Loucy (cell line): ENCODE measurements around the gene MALAT1.

Experiments used
- H2AFZ ChIP-seq: fragments of 200-600 bp; sonication (generic); 2 replicates; pipeline ENCODE4 v1.6.0; 2016; ENCODE audit warnings: antibody characterized with exemption, mild to moderate bottlenecking, low read length, moderate library complexity
- H3F3A ChIP-seq: fragments of 200-600 bp; 2 replicates; pipeline ENCODE4 v1.6.0; 2016; ENCODE audit warnings: antibody characterized with exemption, low read depth, mild to moderate bottlenecking
- H3K27me3 ChIP-seq: fragments of 200-600 bp; sonication (generic); 2 replicates; pipeline ENCODE4 v1.6.1; 2014; ENCODE audit warnings: low read length, mild to moderate bottlenecking; ENCODE audit not compliant: insufficient read depth, poor library complexity, severe bottlenecking
- H3K36me3 ChIP-seq: fragments of 200-600 bp; sonication (generic); 2 replicates; pipeline ENCODE4 v1.6.1; 2016; ENCODE audit warnings: low read length; ENCODE audit not compliant: insufficient read depth
- H3K4me1 ChIP-seq: fragments of 200-600 bp; sonication (generic); 2 replicates; pipeline ENCODE4 v1.5.1; 2014; ENCODE audit warnings: low read length, mild to moderate bottlenecking; ENCODE audit not compliant: insufficient read depth, poor library complexity, severe bottlenecking
- H3K4me2 ChIP-seq: fragments of 200-600 bp; sonication (generic); 2 replicates; pipeline ENCODE4 v1.6.0; 2014; ENCODE audit warnings: antibody characterized with exemption, low read length, low read depth, mild to moderate bottlenecking; ENCODE audit not compliant: poor library complexity, severe bottlenecking
- H3K4me3 ChIP-seq: fragments of 200-600 bp; sonication (generic); 2 replicates; pipeline ENCODE4 v1.5.1; 2014; ENCODE audit warnings: low read length, mild to moderate bottlenecking, mixed read lengths; ENCODE audit not compliant: poor library complexity, severe bottlenecking
- H3K79me2 ChIP-seq: fragments of 200-600 bp; sonication (generic); 2 replicates; pipeline ENCODE4 v1.6.1; 2014; ENCODE audit warnings: low read length; ENCODE audit not compliant: insufficient read depth
- H3K9ac ChIP-seq: fragments of 200-600 bp; sonication (generic); 2 replicates; pipeline ENCODE4 v1.6.0; 2014; ENCODE audit warnings: mild to moderate bottlenecking, low read depth, low read length, moderate library complexity; ENCODE audit not compliant: poor library complexity, severe bottlenecking
- H3K9me2 ChIP-seq: fragments of 200-600 bp; sonication (generic); replicated peaks from 2 replicates; pipeline ENCODE4 v1.6.1; 2016; ENCODE audit warnings: low read depth, low read length, mixed read lengths
- H3K9me3 ChIP-seq: fragments of 200-600 bp; sonication (generic); 2 replicates; pipeline ENCODE4 v1.6.1; 2014; ENCODE audit warnings: mild to moderate bottlenecking, antibody characterized with exemption, low read length, low read depth; ENCODE audit not compliant: insufficient read depth
- H4K20me1 ChIP-seq: fragments of 200-600 bp; sonication (generic); 2 replicates; pipeline ENCODE4 v1.6.0; 2014; ENCODE audit warnings: antibody characterized with exemption, low read length, mild to moderate bottlenecking; ENCODE audit not compliant: insufficient read depth, poor library complexity, severe bottlenecking
- CTCF ChIP-seq: fragments of 200-600 bp; sonication (generic); conservative IDR thresholded peaks from 2 replicates; pipeline ENCODE4 v1.5.1; 2014; ENCODE audit warnings: mild to moderate bottlenecking, antibody characterized with exemption, low read length
- EZH2phosphoT487 ChIP-seq: fragments of 200-600 bp; IDR thresholded peaks from 2 replicates; pipeline ENCODE4 v1.6.1; 2018; ENCODE audit warnings: antibody characterized with exemption, mild to moderate bottlenecking, moderate library complexity, borderline replicate concordance

MALAT1 gene

GRCh38 chr11:65492637-65493366 is 6.0 kb upstream of the MALAT1 start:
- Histone ChIP-seq H3K4me2 (no peak overlapping the region), H3K4me1 (peaks cover 58% of the 10 kb centered on the region), H3K9ac (peak overlapping the region; percentile 43), H3K79me2 (peaks cover 22% of the 10 kb centered on the region), H3K4me3 (no peak overlapping the region), H3K9me3 (no peaks in the 10 kb centered on the region), H4K20me1 (no peaks in the 10 kb centered on the region), H3F3A (peaks cover 12% of the 10 kb centered on the region), H3K9me2 (no peaks in the 10 kb centered on the region), H3K27me3 (peaks cover 1% of the 10 kb centered on the region), H3K36me3 (no peaks in the 10 kb centered on the region), H2AFZ (peak overlapping the region; percentile 58; the same call in 1 of the 2 replicates)
- no peak for TF ChIP-seq CTCF
- no peak for TF ChIP-seq EZH2phosphoT487

GRCh38 chr11:65493367-65494176 is 5.3 kb upstream of the MALAT1 start:
- peak overlapping the region; percentile 43 for H3K9ac ChIP-seq
- H3F3A ChIP-seq = peaks cover 13% of the 10 kb centered on the region
- TF ChIP-seq EZH2phosphoT487 (no peak), CTCF (no peak)
- no peaks in the 10 kb centered on the region for H4K20me1 ChIP-seq
- no peaks in the 10 kb centered on the region for H3K9me2 ChIP-seq
- H3K9me3 ChIP-seq = no peaks in the 10 kb centered on the region
- peaks cover 58% of the 10 kb centered on the region for H3K4me1 ChIP-seq
- H2AFZ ChIP-seq = no peak overlapping the region
- peaks cover 6% of the 10 kb centered on the region for H3K27me3 ChIP-seq
- H3K4me2 ChIP-seq = no peak overlapping the region
- H3K79me2 ChIP-seq = peaks cover 29% of the 10 kb centered on the region
- H3K4me3 ChIP-seq = no peak overlapping the region
- no peaks in the 10 kb centered on the region for H3K36me3 ChIP-seq

GRCh38 chr11:65496304-65497140 is 2.3 kb upstream of the MALAT1 start:
- Histone ChIP-seq H3K4me3 (peak overlapping the region; percentile 83), H3K4me2 (peak overlapping the region; percentile 97), H3K9me2 (no peaks in the 10 kb centered on the region), H3K9ac (peak overlapping the region; percentile 98), H3K4me1 (peaks cover 54% of the 10 kb centered on the region), H3K36me3 (peaks cover 14% of the 10 kb centered on the region), H3K79me2 (peaks cover 56% of the 10 kb centered on the region), H4K20me1 (peaks cover 24% of the 10 kb centered on the region), H3K27me3 (peaks cover 31% of the 10 kb centered on the region), H2AFZ (no peak overlapping the region; the same call in 1 of the 2 replicates), H3F3A (peaks cover 16% of the 10 kb centered on the region), H3K9me3 (no peaks in the 10 kb centered on the region)
- TF ChIP-seq EZH2phosphoT487 (no peak), CTCF (no peak)
